NCI-H146 (cell line): ENCODE results near the gene RNF26.

Experiments
- DNase-seq: peaks from one replicate; lab custom pipeline; 2025; lab: John Stamatoyannopoulos, UW

Gene RNF26

DNA sequence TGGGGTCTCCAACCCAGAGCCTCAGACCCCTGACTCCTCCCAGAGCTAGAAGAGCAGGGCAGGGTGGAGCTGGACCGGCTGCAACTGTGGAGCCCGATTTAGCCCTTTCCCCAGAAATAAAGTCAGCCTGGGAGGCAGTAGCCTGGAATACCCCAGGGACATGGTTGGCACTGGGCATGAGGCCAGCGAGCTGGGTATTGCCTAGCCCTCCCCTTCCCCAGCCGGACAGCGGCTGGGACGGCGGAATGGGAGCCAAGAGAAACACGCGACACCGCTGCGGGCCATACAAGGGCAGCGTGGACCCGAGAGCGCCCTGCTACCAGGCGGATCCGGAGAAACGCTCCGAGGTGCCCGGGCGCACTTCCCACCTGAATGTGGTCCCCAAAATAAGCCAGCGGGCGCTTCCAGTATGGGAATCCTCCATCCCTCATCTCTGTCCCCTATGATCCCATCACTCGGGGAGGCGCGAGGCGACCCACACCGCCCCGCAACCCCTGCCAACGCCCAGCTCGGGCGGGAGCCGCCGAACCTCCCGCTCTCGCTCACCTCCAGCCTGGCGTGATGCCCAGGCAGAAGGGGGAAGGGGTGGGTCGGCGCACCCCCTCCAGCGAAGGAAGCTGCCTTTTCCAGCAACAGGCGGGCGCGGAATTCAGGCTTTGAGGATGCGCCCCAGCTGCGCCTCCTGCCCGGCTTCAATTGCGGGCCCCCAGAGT is 18.2 kb upstream of the RNF26 start:
- DNase-seq: peak; percentile 56

DNA sequence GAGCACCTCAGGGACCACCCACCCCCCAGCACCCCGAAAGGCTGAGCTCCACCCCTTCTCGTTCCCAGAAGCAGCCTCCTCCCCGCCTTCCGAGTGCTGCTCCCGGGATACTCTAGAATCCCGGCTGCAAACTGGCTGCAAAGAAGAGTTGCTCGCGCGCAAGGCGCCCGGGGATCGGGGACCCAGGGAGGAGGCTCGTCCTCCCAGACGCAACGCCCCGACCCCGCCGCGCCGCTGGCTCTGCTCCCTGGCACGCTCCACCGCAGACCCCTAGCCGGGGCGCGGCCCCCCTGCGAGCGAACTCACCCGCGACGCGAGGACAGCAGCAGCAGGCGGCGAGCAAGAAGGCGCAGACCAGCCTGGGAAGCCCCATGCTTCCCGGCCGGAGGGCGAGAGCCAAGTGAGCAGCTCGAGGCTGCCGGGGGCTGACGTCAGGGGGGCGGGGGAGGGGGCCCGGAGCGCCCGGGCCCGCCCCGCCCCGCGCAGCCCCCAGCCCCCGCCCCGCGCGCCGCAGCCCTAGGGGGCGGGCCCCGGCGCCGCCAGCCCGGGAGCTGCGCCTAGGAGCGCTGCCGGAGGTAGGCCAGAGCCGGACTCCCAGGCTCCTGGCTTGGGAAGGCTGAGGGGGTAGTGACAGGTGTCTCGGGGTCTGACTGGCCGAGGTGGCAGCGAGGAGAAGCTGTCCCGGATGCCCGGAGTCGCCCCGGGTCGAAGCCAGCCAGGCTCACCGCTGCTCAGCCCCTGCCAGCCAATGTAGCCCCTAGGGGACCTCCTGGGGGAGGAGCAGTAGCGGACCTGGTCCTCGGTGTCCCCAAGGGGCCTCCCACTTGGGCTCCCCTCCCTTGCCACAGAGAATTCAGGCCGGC is 17.4 kb upstream of the RNF26 start, which contains the start of gene MCAM:
MCAM (minus strand) TSS at position 402 of the 863 bp plus-strand sequence; CDS start at position 373, 29 bp downstream.
- peak; percentile 68 for DNase-seq

GRCh38 chr11:119317592-119318239 is 16.6 kb upstream of the RNF26 start:
- DNase-seq: no peak

DNA sequence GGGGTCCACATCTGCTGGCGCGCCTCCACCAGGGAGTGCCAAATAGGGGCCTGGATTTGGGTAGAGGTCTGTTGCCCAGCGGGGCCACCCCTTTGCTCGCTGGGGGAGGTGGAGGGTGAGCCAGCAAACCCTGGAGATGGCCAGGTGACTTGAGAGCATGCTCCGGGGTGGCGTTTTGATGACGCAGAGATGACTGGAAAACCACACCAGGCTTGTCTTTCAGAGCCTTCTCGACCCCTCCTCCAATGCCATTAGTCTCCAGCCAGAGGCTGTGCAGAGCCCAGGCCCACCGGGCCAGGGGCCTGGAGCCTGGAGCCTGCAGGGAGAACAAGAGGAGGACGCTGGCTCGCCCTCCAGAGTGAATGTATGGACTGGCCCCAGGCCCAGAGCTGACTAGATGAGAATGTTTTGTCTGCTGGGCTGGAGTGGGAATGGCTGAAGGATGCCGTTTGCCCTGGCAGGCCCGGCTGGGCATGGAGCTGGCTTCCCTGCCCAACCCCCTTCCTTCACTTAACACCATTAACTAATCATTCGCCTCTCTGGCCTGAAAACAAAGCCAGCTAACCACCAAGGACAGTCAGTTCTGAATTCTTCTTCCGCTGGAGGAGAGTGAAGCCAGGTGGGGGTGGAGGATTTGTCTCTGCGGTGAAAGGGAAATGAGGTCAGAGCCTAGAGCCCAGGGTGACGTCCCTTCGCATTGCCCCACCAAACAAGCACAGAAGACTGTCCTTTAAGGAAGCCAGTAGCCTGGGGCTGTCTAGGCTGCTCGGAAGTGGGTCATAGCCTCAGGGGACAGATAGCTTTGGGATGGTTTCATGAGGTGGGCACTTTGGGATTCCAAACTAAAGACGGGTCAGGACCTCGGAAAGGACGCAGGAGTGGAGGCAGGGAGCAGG is 15.8 kb upstream of the RNF26 start:
- DNase-seq: no peak

DNA sequence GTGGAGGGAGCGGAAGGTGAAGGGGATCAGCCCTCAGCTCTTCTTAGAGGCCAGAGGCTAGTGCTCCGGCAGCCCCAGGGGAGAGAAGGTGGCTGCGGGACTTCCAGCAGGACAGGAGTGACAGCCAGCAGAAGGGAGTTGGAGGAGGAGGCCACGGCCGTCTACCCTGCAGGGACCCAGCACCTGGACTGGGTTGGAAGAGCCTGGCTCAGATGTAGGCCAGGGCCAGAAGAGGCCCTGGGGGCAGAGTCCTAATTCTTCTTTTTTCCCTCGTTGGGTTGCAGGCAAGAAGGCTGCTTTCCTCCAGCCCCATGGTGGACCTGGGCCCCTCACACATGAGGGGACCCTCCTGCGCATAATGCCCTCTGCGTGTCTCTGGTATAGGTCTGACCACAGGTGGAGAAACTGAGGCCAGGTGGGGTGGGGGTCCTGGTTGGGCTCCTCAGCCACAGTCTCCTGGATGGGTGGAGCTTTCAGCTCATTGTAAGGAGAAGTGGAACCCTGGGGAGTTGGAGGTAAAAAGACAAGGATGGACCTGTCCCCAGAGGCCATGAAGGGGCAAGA is 15.1 kb upstream of the RNF26 start:
- DNase-seq: no peak

DNA sequence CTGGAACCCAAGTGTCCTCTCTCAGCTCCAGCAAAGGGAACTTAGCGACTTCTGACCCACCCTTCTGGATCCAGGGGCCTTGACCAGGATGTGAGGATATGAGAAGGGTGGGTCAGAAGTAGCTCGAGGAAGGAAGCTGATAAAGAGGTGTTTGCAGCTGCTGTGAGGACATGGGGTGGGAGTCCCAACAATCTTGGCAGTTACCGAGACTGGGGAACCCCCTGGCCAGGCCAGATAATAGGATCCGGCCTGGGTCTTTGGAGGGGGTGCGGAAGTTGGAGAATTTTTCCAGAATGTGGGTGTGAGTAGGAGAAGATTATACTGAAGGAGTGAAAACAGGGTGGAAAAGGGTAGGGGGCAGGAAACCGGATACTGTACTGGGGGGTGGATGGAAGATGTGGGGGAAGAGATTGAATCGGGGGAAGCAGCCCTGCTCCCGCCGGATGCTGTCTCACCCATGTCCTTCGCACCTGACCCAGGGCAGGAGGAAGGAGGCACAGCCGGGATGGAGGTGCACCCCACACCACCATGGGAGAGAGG is 14.6 kb upstream of the RNF26 start:
- no peak for DNase-seq

DNA sequence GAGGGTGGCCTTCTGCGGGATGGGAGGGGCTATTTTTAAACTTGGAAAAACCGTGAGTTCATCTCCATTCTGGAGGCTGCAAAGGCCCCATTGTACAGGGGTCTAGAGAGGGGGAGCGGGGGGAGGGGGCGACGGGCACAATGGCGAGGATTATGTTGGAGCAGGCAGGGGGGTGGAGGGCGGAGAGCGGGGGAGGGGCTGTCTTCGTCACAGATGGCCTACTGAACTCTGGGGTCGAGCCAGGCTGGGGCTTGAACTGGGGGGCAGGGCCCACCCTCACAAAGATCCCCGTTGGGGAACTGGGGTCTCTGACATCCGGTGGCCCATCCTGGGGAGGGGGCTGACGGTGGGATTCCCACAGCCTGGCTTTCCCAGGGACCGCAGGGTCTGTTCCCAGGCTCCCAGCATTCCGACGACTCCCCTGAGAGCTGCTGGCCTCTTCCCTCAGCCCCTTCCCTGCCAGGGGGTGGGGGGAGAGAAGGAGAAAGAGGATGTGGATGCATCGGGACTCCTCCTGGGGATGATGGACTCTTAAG is 14.0 kb upstream of the RNF26 start:
- no peak for DNase-seq

DNA sequence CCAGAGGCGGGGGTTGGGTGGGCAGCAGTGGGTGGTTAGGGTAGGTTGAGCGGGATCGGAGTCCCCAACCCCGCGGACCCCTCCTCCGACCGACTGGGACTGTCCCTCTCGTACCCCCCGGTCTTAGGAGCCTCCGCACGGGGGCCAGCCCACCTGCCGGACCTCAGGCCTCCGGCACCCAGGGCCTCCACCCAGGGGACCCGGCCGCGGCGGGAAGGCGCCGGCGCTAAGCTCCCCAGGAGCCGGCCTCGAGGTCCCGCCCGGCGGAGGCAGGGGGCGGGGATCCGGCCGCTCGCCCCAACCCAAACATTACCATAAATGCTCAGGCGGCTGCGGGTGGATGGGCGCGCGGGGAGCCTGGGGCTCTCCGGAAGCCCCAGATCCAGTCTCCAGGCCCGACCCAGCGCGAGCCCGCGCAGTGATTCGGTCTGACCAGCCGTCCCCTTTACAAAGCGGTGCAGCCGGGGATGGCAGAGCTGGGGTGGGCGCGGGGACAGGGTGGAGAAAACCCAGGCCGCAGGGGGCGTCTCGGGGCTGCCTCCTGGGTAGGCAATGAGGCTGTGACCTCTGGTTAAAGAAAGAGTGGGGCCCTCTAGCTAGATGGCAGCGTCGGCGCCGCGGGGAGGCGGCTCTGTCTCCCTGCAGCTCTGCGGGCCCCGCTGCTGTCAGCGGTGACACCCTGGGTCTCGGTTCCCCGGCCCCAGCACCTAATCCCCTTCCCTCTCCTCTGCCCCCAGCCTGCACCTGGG is 13.4 kb upstream of the RNF26 start:
- peak; percentile 82 for DNase-seq

GRCh38 chr11:119322360-119322739 is 12.0 kb upstream of the RNF26 start:
- DNase-seq: peak; percentile 34

- DNase-seq: no peak
These were observed 11.3 kb upstream of the RNF26 start for GRCh38 chr11:119322921-119323531.

DNA sequence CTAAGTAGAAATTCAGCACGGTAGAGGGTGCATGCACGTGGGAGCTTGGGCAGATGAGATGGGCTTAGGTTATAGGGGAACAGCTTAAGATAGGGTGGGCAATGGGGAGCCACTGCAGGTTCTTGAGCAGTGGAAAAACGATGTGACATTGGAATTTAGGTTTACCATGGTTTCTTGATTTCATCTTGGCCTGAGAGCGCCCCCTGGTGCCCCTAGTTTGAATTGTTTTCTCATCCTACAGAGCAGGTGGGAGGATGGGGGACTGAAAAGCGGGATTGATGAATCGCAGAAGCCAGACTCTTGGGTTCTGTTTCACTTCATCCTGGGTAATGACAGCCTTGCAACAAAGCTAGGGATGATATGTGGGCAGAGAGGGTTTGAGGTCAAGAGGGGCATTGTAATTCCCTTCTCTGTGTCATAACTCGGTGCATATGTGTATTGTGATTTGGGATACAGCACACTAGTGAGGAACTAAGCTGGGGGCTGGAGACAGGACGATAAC is 10.7 kb upstream of the RNF26 start:
- peak; percentile 71 for DNase-seq

GRCh38 chr11:119324189-119324588 is 10.1 kb upstream of the RNF26 start:
- DNase-seq: no peak

DNA sequence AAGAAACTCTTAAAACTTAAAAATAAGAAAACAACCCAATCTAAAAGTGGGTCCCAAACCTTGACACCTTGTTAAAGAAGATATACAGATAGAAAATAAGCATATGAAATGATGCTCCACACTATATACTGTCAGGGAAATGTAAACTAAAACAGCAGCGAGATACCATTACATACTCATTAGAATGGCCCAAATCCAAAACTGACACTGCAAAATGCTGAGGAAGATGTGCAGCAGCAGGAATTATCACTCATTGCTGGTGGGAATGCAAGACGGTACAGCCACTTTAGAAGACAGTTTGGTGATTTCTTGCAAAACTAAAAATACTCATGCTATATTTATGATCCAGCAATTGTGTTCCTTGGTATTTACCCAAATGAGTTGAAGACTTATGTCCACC is 5.0 kb upstream of the RNF26 start:
- no peak for DNase-seq

- DNase-seq: no peak
These were observed 4.1 kb upstream of the RNF26 start for GRCh38 chr11:119330237-119330636.

DNA sequence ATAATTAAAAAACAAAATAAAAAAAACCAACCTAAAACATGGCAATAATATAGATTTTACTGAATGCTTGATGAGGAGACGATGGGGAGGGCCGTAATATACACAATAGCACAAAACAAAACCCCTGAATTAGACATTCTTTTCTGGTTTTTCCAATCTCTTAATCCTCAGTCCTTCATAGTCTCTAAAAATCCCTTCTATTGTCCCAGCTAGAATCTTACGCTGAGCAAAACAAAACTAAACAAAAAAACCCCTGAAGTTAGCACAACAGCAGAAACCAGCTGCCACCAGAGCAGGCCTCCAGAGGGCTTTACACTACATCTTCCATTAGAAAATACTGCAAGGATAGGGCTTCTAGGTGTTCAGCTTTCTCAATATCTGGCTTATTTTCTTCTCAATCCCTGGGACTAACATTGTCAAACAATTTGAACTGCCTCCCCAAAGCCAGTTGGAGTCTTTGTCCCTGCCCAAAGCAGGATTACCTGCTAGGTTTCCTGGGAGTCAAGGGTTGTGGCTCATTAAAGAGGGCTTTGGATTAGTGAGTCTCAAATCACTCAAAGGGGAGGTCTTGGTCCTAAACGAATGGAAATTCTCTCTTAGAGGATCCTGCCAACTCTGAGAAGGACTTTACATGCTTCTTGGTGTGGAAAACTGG is 2.1 kb upstream of the RNF26 start:
- DNase-seq: no peak

DNA sequence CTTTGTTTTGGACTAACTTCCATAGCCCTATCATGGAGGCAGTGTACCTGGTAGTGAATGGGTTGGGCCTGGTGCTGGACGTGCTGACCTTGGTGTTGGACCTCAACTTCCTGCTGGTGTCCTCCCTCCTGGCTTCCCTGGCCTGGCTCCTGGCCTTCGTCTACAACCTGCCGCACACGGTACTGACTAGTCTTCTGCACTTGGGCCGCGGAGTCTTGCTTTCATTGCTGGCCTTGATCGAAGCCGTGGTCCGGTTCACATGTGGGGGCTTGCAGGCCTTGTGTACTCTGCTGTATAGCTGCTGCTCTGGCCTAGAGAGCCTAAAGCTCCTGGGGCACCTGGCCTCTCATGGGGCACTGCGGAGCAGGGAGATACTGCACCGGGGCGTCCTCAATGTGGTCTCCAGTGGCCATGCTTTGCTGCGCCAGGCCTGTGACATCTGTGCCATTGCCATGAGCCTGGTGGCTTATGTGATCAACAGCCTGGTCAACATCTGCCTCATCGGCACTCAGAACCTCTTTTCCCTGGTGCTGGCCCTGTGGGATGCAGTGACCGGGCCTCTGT is 846 bp downstream of the RNF26 start:
- no peak for DNase-seq

GRCh38 chr11:119335655-119336543 is 1.6 kb downstream of the RNF26 start:
- DNase-seq: no peak
